ENCODE measurements around the gene COX4I1. TPM values are rescaled to one million over a fixed set of nuclear protein-coding genes. Genes with fewer than 3 reads are reported as not detected.

The COX4I1 gene
- polyA plus RNA-seq (2011; rRNA removed) (828 and 879 TPM in 2 replicates), polyA minus RNA-seq (2011; rRNA and poly(A)+ RNA removed) (332 and 411 TPM in 2 replicates)

DNA sequence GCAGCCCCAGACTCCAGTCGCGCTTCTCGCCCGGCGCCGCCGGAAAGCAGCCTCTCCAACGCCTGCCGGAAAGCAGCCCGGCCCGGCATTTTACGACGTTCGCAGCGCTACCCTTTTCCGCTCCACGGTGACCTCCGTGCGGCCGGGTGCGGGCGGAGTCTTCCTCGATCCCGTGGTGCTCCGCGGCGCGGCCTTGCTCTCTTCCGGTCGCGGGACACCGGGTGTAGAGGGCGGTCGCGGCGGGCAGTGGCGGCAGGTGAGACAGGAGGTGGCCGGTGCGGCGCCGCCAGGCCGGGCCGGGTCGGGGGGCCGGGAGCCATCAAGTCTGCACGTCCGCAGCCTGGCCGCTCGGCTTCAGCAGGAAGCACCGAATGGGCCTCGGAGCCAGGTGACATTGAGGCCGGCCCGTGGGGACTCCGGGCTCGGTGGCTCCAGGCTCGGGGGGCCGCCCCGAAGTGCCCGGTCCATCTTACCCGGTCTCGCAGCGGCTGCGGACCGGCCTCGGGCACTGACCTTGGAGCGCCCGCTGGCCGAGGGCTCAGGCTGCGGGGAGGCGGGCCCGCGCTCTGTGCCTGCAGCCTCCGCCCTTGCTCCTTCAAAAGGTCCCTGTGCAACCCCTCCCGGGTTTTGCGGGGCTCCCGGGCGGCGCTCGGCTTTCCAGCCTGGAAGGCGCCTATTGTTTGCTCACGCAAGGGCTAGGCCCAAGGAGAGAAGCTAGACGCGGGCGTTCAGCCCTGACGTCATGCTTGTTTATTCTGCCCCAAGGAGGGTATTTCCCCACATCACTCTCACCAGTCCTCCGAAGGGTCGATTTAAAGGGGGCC lies at the start of gene COX4I1, which contains the start of gene EMC8:
Gene COX4I1, plus strand, starts transcription at position 199 of the 824 bp plus-strand sequence. CDS start 1,511 bp downstream, outside the sequence.
Gene EMC8, minus strand, starts transcription at position 48 of the 824 bp plus-strand sequence. CDS start 249 bp downstream, outside the sequence.
- TF ChIP-seq, protein P1, sequence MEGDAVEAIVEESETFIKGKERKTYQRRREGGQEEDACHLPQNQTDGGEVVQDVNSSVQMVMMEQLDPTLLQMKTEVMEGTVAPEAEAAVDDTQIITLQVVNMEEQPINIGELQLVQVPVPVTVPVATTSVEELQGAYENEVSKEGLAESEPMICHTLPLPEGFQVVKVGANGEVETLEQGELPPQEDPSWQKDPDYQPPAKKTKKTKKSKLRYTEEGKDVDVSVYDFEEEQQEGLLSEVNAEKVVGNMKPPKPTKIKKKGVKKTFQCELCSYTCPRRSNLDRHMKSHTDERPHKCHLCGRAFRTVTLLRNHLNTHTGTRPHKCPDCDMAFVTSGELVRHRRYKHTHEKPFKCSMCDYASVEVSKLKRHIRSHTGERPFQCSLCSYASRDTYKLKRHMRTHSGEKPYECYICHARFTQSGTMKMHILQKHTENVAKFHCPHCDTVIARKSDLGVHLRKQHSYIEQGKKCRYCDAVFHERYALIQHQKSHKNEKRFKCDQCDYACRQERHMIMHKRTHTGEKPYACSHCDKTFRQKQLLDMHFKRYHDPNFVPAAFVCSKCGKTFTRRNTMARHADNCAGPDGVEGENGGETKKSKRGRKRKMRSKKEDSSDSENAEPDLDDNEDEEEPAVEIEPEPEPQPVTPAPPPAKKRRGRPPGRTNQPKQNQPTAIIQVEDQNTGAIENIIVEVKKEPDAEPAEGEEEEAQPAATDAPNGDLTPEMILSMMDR (IDR thresholded peaks at IDR 0.05; ENCODE audit: low read depth, low read length), result no peak
- Histone ChIP-seq H3K9me3 (ENCODE audit: control insufficient read depth, insufficient read depth, low read length) (no peaks in the 10 kb centered on the region), H3K27me3 (ENCODE audit: control insufficient read depth, insufficient read depth, low read length) (no peaks in the 10 kb centered on the region), H3K27ac (ENCODE audit: low read depth, low read length) (peak within 1 kb of the TSS; percentile 73), H3K4me3 (ENCODE audit: low read depth, low read length) (peak within 1 kb of the TSS; percentile 96)
- ChIA-PET POLR2A (interaction anchor here (0.6 to 0.7 kb wide), 3 partner anchors 25 to 158 kb away, joined by 3 to 4 read pairs (median 3); no protein-coding TSS in a partner anchor), CTCF (interaction anchor here (1.7 to 2.3 kb wide), 2 partner anchors 21 to 124 kb away, joined by 4 to 11 read pairs; no protein-coding TSS in a partner anchor)
- DNase-seq (ENCODE audit: low read depth, low spot score), result peak; percentile 75

DNA sequence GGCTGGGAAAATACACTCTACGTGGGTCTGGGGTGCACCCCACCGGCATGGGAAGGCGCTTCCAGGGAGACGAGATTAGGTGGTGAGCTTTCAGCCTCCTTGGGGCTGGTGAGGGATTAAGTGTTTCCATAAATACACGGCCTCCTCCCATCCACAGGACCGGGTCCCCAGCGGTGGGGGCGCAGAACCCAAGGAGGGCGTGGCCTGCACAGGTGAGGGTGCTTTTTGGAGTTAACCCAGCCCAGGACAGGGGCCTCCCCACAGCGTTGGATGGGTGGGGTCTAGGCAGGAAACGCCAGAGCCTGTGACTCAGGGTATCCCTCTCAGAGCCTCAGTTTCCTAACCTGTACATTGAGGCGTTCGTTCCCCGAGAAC lies 49.7 kb upstream of the COX4I1 start:
- POLR2A ChIA-PET, result no interaction called here
- Histone ChIP-seq H3K9me3 (ENCODE audit: control insufficient read depth, insufficient read depth, low read length) (no peaks in the 10 kb centered on the region), H3K4me3 (ENCODE audit: low read depth, low read length) (peak overlapping the region; percentile 63), H3K27me3 (ENCODE audit: control insufficient read depth, insufficient read depth, low read length) (no peaks in the 10 kb centered on the region), H3K27ac (ENCODE audit: low read depth, low read length) (no peak overlapping the region)
- TF ChIP-seq, protein P1 (IDR thresholded peaks at IDR 0.05; ENCODE audit: low read depth, low read length), result no peak
- CTCF ChIA-PET, result interaction anchor here (1.2 to 2.3 kb wide), 2 partner anchors 11 to 32 kb away, joined by 3 to 6 read pairs; no protein-coding TSS in a partner anchor
- DNase-seq (ENCODE audit: low read depth, low spot score), result no peak

DNA sequence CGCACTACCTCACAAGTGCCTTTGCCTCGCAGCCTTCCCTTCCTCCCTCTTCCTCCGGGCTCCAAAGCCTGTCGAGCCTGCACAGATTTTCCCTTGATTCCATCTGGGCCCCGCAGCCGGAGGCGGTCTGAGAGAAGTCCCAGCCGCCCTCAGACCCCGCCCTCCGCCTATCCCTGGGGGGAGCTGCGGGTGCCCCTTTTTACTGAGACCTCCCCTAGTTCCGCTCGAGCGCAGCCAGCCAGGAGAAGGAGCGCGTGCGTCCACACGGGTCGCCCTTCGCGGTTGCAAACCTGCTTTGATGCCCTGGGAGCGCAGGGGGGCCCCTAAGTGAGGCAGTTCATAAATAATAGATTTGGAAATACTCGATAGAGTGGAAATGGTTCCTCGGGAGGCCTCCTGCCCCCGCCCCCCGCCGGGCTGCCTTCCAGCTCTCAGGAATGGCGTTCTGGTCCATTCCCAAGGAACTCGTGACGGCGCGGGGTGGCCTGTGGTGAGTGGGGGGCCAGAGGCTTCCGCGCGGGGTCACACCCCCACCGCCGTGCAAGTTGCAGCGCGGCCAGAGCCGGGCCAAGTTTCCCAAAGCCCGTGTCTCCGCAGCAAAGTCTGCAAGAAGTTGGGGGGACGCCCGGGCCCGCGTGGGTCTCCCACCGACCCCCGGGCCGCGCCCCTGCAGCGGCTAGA lies 49.2 kb upstream of the COX4I1 start:
- Histone ChIP-seq H3K4me3 (ENCODE audit: low read depth, low read length) (peak overlapping the region; percentile 63), H3K27me3 (ENCODE audit: control insufficient read depth, insufficient read depth, low read length) (no peaks in the 10 kb centered on the region), H3K9me3 (ENCODE audit: control insufficient read depth, insufficient read depth, low read length) (no peaks in the 10 kb centered on the region), H3K27ac (ENCODE audit: low read depth, low read length) (no peak overlapping the region)
- ChIA-PET POLR2A (no interaction called here), CTCF (interaction anchor here (2.3 kb wide), 1 partner anchor 33 kb away, joined by 6 read pairs; no protein-coding TSS in a partner anchor)
- TF ChIP-seq, protein P1 (IDR thresholded peaks at IDR 0.05; ENCODE audit: low read depth, low read length), result peak; percentile 17; the same call in 1 of the 2 replicates
- DNase-seq (ENCODE audit: low read depth, low spot score), result no peak

DNA sequence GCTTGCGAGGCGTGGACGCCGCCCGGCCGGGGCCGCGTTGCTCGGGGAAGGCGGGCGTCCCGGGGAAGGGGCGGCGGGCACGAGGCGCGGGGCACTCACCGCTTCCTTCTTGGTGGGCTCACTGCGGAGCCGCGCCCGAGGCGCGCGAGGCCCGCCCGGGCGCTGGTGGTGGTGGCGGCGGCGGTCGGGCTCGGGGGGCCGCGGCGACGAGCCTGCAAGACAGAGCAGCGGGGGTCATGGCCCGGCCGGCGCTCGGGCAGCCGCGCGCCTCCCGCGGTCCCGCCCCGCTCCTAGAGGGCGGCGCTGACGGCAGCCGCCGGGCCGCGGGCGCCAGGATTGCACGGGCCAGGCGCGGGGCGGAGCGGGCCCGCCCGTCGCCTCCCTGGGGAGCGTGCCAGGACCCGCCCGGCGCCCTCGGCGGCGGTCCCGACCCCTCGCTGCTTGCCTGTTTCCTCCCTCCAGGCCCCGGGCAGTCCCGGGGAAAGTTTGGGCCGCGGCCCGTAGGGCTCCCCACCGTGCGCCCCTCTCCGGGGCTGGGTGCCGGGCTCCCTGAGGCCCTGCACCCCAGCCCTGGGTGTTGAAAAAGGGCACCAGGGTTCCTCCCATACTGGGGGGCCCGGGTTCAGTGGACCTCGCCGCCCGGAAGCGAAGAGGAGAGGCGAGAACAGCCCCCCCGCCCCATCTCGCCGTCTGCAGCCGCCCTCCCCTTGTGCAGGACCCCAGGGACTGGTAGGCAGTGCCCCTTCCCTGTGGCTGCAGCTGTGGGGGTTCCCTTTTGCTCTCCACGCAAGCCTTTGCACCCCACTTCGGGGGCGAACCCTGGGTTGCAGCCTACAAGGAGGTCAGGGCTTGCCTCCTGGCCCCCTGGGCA lies 48.4 kb upstream of the COX4I1 start, which contains the start of gene C16orf74:
Gene C16orf74, minus strand, starts transcription at position 270 of the 871 bp plus-strand sequence. CDS start 15,879 bp downstream, outside the sequence.
- Histone ChIP-seq H3K4me3 (ENCODE audit: low read depth, low read length) (peak within 1 kb of the TSS; percentile 63), H3K27me3 (ENCODE audit: control insufficient read depth, insufficient read depth, low read length) (no peaks in the 10 kb centered on the region), H3K27ac (ENCODE audit: low read depth, low read length) (no peak within 1 kb of the TSS), H3K9me3 (ENCODE audit: control insufficient read depth, insufficient read depth, low read length) (no peaks in the 10 kb centered on the region)
- POLR2A ChIA-PET, result no interaction called here
- TF ChIP-seq, protein P1 (IDR thresholded peaks at IDR 0.05; ENCODE audit: low read depth, low read length), result no peak
- no peak for DNase-seq (ENCODE audit: low read depth, low spot score)
- CTCF ChIA-PET, result interaction anchor here (2.3 kb wide), 1 partner anchor 33 kb away, joined by 6 read pairs; no protein-coding TSS in a partner anchor
